NOMO-1 treated with DMSO at 0.1 percent for 48 hours (cell line): ENCODE data around the gene PARVA.
"Not testable (repeated sequence)": the region's sequence is repeated elsewhere in the genome, so short reads cannot be mapped to it uniquely, and the experiment has no call there.

Source experiments
- DNase-seq: peaks from one replicate; lab custom pipeline; 2025; ENCODE audit not compliant: unreplicated experiment; lab: John Stamatoyannopoulos, UW

The PARVA gene, protein sequence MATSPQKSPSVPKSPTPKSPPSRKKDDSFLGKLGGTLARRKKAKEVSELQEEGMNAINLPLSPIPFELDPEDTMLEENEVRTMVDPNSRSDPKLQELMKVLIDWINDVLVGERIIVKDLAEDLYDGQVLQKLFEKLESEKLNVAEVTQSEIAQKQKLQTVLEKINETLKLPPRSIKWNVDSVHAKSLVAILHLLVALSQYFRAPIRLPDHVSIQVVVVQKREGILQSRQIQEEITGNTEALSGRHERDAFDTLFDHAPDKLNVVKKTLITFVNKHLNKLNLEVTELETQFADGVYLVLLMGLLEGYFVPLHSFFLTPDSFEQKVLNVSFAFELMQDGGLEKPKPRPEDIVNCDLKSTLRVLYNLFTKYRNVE

DNA sequence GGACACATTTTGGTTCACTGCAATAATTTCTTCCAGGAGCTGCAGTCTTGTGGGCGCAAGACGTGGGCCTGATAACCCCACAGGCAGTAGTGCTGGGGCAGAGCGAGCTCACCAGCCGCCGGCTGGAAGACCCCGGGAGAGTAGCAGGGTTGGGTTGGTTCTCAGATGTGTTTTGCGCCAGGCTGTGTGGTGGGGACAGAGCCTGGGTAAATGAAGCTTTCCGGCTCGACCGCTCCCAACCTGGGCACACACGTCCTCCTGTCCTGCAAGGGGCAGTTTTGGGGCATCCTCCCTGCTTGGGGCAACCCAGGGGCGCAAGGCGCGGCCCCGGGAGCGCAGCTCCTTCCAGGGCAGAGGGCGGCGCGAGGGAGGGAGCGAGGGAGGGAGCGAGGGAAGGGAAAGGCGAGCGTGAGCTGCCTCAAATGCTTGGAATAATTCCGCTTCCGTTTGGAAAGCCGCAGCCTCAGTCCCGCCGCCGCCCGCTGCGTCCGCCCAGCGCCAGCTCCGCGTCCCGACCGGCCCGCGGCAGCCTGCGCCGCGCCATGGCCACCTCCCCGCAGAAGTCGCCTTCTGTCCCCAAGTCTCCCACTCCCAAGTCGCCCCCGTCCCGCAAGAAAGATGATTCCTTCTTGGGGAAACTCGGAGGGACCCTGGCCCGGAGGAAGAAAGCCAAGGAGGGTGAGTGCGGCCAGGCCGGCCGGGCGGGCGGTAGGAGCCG, at the start of gene PARVA:
Gene PARVA (plus strand): TSS at position 466 of the 718 bp plus-strand sequence. CDS start 77 bp downstream, at position 543.
- no peak for DNase-seq

DNA sequence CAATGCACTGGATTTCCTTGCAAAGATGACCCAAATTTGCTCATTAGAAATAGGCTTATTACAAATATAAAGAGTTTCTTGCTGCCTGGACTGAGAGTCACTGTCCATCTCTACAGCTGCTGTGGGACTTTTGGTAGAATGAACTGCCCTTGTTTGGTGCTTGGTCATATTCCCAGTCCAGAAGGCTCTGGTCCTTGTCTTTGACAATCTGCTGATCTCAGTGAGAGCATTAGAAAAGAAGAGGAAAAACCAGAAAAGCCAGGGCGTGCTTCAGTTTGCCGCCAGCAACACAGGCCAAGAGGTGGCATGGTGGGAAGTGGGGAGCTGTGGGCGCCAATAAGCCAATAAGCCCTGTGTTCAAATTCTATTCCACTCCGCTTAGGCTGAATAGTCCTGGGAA, 48.2 kb upstream of the PARVA start:
- DNase-seq = no peak

DNA sequence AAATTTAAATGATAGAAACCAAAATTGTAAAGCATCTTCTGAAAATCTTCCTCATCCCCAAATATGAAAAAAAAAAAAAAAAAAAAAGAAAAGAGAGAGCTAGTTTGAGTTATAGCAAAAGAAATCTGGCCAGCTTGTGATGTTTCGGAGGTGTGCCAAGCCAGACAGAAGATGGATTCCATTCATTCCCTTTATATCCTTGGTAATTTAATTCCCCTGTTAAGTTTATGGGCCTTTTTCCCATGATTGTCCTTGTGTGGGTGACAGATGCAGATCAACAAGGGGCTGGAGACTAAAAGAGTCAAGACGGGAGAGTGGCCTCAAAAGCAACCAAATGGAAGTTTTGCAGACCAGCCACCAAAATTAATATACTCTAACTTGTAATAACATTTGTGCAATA, 47.6 kb upstream of the PARVA start:
- DNase-seq = no peak

DNA sequence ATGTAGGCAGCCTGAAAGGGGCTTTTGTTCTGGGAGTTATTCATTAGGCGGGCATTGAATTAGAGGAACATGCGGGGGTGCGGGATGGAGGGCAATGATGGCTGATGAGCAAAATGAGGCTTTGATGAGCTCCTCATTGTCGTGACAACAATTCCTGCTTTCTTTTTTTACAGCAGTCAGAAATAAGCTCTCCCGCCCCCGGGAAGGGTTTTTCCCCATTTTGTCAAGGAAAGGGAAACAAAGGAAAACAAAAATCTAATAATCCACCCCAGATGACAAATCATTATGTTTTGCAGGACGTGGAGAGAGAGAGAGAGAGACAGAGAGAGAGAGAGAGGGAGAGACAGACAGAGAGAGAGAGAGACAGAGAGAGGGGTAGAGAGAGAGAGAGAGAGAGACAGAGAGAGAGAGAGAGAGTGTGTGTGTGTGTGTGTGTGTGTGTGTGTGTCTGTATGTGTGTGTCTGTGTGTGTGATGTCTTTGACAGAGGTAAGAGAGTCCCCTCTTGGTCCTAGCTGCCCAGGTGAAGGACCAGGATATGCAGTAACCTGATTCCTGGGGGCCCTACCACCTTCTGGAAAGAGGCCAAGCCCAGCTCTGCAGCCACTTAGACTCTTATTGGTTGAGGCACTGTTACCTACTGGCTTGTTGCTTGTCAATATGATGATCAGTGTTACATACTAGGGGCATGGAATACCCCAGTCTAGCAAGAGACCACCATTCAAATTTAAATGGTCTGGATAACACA, 46.7 kb upstream of the PARVA start:
- DNase-seq = no peak

DNA sequence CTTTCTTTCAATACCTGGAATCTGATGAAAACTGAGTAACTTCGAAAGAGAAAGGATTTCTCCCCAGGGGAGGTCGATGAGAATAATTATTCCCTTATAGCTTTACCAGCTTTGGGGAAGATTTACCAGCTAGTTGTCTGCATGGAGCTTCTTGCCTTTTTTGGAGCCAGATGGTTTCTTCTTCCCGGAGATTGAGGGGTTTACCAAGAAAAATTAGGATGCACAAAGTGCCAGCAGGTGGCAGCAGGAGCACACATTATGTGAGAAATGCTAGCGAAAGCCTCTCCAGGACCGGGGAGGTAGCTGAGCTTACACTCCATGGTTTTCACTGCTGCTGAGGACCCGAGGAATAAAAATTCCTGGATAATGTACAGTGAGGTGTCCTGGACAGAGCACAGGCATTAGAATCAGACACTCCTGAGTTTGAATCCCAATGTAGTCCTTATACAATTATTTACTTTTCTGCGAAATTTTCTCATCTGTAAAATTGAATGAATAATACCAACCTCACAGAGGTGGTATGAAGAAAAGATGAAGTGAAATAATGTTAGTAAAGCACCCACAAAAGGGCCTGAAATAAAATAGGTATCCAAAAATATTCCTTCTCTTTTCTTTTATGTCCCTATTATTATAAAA, 46.0 kb upstream of the PARVA start:
- peak; percentile 54 for DNase-seq

DNA sequence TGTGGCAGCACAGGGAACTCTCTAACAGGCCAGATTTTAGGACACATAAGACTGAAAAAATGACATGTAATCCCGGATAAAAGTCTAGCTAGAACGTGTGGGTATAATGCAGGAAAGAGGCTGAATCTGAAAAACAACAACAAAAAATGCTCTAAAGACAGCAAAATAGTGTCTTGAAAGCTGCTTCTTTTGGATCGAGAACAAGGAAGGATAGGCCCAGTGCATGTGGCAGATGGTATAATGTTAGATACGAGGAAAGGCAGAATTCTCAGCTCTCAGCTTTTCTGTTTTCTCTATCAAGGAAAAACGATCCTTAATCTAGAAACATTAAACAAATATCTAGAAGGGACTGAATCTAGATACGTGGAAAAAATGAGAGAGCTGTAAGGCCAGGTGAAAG, 33.8 kb upstream of the PARVA start:
- no peak for DNase-seq

DNA sequence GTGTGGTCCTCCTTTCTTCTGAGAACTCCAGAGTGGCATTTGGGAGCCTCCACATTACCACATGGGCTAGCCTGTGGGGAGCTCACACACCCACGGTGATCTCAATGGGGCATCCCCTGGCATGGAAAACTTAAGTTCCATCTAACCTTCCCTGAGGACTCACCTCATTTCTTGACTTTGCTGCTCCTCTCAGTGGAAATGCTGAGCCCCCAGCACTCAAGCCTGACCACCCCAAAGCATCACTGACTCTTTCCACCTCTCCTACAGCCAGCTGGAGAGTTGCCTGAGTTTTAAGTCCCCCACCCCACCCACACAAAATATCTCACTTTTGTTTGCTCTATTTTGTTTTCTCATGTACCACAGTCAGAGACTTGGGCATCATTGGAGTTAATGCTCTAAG, 23.8 kb upstream of the PARVA start:
- no peak for DNase-seq

DNA sequence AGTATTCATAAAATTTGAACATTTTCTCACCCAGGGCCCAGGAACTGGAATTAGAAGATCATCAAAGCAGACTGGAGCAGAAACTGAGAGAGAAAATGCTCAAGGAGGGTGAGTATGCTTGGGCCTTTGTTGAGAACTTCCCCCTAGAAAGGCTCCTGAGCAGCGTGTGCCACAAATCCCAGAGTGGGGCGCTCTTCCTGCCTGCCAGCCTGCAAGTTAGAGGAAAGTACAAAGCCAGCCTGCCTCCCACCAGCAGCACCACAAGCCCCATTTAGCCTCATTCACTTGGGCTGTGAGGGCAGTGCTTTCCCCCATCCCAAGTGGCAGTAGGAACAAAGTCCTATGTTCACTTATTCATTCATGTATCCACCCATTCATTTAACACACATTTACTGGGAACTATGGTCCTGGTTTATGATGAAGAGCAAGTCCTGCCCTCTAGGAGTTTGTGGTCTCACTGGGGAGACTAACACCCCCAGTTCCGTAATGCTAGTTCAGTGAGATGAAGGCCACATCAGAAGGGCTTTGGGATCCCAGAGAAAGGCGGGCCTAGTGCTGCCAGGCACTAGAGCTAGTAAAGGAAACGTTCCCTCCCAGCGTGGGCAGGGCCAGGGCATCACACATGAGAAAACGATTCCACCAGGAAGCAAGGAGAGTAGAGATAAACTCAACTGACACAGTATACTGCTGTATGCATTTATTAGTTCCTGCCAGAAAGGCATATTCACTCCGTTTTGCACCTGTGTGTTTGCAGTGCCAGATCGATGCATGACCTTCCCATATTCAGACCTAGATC, 22.4 kb upstream of the PARVA start:
- DNase-seq = no peak

DNA sequence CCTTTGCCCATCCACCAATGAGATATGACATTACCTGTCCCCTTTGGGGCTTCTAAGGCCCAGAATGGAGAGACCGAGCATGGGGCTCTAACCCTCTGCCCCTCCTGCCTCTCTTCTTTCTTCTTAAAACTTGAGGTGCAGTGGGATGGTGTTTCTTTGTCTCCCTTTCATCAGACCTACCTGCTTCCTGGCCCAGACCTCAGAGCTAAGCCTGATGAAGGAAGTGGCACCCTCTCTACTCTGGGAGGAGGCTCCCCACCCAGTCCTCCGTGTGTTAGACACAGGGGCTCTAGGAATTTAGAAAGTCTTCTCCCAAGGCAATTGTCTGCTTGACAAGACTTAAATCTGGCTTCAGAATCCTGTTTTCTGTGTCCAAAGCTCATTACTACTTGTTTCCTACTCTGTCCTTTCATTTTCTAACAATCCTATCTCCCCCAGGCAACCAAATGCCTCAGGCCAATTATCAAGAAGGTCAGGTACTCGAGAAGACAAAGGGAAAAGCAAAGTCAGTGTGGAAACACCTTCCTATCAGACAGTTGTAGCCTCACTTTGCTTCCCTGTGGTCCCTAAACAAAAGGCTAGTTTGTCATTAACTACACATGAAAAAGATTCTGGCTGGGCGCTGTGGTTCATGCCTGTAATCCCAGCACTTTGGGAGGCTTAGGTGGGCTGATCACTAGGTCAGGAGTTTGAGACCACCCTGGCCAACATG, 20.3 kb upstream of the PARVA start:
- no peak for DNase-seq

DNA sequence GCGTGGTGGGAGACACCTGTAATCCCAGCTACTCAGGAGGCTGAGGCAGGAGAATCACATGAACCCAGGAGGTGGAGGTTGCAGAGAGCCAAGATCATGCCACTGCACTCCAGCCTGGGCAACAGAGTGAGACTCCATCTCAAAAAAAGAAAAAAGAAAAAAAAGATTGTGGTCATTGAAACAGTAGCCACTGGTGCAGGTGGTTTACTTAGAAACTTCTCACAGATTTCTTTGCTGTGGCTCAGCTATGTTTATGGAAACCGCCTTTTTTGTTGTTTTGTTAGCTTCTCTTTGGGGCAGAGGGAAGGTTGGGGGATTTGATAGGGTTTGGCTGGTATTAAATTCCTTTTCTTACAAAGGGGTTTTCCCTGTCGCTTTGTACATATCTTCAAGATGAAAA, 19.7 kb upstream of the PARVA start:
- DNase-seq = not testable (repeated sequence)

DNA sequence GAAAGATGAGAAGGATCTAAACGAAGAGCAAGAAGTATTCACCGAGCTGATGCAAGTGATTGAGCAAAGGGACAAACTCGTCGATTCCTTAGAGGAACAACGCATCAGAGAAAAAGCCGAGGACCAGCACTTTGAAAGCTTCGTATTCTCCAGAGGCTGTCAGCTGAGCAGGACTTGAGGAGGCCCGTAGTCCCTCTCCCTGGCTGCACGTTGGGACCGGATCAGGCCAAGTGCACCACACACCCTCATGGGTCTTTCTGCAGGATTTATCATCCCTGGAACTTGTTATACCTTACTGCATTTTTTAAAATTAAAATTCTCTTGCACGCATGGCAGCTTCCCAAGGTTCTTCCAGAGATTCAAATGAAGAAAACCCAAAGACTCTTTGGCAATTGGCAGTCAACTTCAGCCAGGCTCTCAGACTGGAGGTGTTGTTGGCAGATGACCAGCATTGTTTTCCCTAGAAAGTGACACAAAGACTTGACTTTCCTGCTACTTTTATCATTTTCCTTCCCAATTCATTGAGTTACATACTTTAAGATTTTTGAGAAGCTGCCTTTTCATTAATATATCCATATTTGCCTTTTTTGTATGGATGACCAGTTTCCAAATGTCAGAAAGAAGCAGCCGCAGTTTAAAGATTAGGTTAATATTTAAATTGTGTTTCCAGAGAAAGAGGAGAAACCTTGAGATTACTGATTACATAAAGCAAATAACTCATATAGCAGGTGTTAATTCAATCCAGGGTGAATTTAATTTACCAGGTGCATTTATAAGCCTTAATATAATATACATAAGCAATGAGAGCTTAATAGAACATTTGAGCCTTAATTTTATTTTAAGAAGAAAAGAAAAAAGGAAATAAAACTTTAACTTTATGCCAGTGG, 18.8 kb upstream of the PARVA start:
- no peak for DNase-seq

DNA sequence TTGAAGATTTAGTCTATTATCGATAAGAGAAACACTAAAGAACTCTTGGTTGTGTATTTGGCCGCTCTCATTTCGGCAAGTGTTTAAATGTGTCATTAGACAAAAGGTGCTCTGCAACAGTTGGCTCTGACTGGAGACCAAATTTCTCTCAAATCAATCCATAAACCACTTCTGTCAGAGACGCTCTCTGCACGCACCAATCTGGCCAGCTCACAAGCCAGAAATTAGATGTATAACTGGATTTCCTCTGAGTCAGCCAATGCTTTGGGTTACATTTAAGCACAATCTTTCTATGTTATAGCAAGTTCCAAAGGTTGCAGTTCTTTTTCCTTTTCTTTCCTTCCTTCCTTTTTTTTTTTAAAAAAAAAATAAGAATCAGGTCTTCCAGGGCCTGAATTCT, 17.6 kb upstream of the PARVA start:
- no peak for DNase-seq

DNA sequence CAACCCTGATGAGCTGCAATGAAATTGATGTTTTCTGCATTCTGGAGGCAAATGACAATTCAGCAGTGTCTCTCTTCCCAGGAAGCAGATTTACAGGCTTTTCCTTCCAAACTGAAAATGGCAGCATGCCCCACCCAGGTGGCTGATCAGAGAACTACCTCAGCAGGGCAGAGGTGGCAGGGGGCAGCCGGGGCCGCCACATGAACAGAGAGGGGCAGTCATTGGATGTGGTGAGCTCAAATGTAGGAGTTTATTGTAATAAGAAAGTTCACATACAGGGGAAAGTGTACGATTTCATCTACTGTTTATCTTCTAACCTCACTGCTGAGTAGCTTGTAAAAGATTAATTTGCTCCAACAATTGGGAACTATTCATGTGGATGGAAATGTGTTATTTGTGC, 15.7 kb upstream of the PARVA start:
- DNase-seq = no peak

DNA sequence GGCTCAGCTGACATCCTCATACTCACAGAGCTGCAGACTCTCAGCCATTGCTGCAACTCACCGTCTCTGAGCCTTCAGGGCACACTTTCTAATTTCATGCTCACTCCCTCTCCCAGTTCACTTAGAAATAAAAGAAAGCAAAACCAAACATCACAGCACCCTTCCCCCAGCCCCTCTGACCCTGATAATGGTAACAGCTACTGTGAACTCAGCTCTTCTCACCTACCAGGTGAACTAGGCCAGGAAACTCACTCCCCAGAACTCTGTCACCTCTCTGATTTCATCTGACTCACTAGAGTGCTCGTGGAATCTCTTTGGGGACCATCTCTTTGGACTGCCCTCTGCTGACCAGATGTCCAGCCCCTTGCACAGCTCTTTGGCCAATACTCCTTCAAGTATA, 14.5 kb upstream of the PARVA start:
- DNase-seq = no peak

DNA sequence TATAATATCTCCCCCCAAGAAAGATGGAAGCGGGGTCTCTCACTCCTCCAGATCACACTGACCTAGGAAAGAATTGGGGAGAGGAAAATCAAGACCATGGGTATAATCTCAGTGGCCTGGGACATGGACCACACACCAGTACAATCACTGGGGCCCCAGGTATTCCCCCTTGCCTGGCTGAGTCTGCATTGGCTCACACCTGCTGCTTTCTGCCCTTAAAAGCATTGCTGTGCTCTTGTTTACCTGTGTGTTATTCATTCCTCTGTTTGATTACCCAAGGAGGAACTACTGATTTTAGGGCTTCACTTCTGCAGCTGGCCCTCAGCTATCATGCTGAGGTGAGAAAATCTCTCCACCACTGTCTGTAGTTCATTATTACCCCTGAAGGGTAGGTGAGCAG, 14.0 kb upstream of the PARVA start:
- no peak for DNase-seq

DNA sequence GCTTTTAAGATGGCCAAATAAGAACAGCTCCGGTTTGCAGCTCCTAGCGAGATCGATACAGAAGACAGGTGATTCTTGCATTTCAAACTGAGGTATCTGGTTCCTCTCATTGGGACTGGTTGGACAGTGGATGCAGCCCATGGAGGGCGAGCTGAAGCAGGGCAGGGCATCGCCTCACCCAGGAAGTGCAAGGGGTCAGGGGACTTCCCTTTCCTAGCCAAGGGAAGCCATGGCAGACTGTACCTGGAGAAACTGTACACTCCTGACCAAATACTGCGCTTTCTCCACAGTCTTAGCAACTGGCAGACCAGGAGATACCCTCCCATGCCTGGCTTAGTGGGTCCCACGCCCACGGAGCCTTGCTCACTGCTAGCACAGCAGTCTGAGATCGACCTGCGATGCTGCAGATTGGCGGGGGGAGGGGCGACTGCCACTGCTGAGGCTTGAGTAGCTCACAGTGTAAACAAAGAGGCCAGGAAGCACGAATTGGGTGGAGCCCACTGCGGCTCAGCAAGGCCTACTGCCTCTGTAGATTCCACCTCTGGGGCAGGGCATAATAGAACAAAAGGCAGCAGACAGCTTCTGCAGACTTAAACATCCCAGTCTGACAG, 11.3 kb upstream of the PARVA start:
- DNase-seq = not testable (repeated sequence)

DNA sequence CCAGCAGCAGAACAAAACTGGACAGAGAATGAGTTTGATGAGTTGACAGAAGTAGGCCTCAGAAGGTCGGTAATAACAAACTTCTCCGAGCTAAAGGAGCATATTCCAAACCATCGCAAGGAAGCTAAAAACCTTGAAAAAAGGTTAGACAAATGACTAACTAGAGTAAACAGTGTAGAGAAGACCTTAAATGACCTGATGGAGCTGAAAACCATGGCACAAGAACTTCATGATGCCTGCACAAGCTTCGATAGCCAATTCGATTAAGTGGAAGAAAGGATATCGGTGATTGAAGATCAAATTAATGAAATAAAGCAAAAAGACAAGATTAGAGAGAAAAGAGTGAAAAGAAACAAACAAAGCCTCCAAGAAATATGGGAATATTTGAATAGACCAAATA, 10.3 kb upstream of the PARVA start:
- DNase-seq = not testable (repeated sequence)

DNA sequence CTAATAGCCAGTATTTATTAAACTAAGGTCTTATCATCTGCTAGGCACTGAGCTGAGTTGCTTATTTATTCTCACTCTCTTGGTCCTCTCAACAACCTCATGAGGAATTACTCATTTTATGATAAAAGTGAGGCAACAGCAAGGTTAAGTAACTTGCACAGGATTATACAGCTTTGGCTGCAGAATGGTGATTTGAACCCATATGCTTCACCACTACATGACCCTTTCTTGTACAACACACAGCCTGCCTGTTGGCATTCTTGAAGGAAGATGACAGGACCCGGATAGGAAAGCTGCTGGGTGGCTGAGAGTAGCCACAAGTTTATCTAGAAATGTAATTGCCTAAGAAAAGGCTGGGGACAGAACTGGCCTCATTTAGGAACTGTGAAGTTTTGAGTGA, 5.3 kb upstream of the PARVA start:
- no peak for DNase-seq

DNA sequence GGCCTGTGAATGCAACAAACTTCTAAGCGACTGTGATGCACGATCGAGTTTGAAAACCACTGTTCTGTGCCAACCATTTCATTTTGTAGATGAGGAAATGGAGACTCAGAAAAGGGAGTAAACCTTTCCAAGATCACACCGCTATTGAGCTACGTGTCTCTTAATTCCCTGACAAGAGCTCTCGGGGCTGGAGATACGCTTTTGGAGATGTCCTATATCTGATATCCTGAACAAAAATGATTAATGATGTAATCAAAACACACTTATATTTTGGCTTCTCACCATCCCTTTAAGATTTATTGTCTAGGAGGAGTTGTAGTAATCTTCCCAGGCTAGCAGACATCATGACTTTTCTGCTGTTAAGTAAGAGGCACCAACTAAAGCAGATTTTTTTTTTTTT, 1.7 kb upstream of the PARVA start:
- no peak for DNase-seq
